Measurements from ENCODE around the gene CCND3. TPM values are rescaled to one million over a fixed set of nuclear protein-coding genes. Genes with fewer than 3 reads are reported as not detected.
A peak's percentile ranks its signal among the peaks of the same experiment; 100 is the strongest.
"Not testable (repeated sequence)": the region's sequence is repeated elsewhere in the genome, so short reads cannot be mapped to it uniquely, and the experiment has no call there.

The CCND3 gene
- total RNA-seq, 1 donor from 2014 or later: 11.8 TPM

DNA sequence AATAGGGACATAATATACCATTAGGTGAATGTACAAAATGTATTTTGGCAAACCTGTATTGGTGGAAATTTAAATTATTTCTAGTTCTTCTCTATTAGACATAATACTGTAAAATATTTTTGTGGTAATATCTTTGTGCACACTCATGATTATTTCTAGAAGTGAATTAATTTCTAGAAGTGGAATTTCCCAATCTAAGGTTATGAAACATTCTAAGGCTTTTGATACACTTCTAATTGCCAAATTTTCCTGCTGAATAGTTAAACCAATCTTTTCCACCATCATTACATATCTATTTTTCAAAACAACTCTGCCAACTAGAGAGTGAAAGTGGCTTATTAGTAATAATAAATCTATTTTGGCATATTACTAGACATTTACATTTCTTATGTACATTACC is 1.8 kb upstream of the CCND3 start:
- TF ChIP-seq, protein P1, sequence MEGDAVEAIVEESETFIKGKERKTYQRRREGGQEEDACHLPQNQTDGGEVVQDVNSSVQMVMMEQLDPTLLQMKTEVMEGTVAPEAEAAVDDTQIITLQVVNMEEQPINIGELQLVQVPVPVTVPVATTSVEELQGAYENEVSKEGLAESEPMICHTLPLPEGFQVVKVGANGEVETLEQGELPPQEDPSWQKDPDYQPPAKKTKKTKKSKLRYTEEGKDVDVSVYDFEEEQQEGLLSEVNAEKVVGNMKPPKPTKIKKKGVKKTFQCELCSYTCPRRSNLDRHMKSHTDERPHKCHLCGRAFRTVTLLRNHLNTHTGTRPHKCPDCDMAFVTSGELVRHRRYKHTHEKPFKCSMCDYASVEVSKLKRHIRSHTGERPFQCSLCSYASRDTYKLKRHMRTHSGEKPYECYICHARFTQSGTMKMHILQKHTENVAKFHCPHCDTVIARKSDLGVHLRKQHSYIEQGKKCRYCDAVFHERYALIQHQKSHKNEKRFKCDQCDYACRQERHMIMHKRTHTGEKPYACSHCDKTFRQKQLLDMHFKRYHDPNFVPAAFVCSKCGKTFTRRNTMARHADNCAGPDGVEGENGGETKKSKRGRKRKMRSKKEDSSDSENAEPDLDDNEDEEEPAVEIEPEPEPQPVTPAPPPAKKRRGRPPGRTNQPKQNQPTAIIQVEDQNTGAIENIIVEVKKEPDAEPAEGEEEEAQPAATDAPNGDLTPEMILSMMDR (IDR thresholded peaks at IDR 0.05; ENCODE audit: insufficient read depth, low read length, severe bottlenecking): no peak
- Histone ChIP-seq H3K27me3 (ENCODE audit: control insufficient read depth, insufficient read depth, low read length) (no peaks in the 10 kb centered on the region), H3K4me3 (ENCODE audit: low read depth, low read length) (no peak overlapping the region), H3K36me3 (ENCODE audit: control insufficient read depth, insufficient read depth, low read length) (no peaks in the 10 kb centered on the region)
- DNase-seq (ENCODE audit: low read depth) (no peak), FAIRE-seq (no peak)

DNA sequence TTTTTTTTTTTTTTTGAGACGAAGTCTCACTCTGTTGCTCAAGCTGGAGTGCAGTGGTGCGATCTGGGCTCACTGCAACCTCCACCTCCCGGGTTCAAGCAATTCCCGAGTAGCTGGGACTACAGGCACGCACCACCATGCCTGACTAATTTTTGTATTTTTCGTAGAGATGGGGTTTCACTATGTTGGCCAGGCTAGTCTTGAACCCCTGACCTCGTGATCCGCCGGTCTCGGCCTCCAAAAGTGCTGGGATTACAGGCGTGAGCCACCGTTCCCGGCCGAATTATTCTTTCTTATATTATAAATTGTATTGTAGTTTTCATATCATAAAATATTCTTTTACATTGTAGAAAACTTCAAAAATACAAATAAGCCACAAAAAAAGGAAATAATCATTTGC is 1.3 kb upstream of the CCND3 start:
- not testable (repeated sequence) for FAIRE-seq; DNase-seq (ENCODE audit: low read depth); H3K4me3 ChIP-seq (ENCODE audit: low read depth, low read length); H3K27me3 ChIP-seq (ENCODE audit: control insufficient read depth, insufficient read depth, low read length); H3K36me3 ChIP-seq (ENCODE audit: control insufficient read depth, insufficient read depth, low read length)

DNA sequence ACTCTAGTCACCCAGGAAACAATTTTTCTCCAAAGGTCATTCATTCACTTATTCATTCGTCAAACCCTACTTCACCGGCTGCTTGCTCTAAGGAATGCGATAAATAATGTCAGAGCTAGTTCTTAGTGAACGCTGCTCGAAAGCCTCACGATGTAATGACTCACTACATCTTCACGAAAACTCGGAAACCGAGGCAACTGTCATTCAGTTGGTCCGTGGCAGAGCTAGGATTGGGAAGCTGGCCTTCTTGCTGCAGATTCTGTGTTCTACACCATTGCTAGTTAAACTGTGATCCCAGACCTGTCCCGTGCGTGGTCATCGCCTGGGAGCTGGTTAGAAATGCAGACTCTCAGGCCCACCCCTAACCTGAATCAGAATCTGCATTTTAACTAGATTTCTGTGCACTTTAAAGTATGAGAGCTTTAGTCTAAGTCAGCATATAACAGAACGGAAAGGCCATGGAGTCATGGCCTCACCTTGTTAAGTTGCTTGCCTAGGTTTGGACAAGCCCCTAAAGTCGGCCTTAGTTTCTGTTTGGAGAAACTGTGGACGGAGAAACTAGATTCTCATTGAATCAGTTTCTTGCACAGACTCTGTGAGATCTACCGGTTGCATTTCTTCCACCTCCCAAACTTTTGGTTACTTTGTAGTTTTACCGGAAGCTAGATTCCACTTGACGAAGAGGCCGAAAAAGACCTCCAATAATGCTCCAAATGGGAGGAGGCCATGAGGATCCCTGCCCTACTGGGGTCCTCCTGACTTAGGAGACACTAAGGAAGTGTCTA is 651 bp upstream of the CCND3 start:
- Histone ChIP-seq H3K36me3 (ENCODE audit: control insufficient read depth, insufficient read depth, low read length) (peaks cover 3% of the 10 kb centered on the region), H3K27me3 (ENCODE audit: control insufficient read depth, insufficient read depth, low read length) (no peaks in the 10 kb centered on the region), H3K4me3 (ENCODE audit: low read depth, low read length) (peak overlapping the region; percentile 87)
- TF ChIP-seq, protein P1 (IDR thresholded peaks at IDR 0.05; ENCODE audit: insufficient read depth, low read length, severe bottlenecking): no peak
- FAIRE-seq (no peak), DNase-seq (ENCODE audit: low read depth) (peak; percentile 81)

DNA sequence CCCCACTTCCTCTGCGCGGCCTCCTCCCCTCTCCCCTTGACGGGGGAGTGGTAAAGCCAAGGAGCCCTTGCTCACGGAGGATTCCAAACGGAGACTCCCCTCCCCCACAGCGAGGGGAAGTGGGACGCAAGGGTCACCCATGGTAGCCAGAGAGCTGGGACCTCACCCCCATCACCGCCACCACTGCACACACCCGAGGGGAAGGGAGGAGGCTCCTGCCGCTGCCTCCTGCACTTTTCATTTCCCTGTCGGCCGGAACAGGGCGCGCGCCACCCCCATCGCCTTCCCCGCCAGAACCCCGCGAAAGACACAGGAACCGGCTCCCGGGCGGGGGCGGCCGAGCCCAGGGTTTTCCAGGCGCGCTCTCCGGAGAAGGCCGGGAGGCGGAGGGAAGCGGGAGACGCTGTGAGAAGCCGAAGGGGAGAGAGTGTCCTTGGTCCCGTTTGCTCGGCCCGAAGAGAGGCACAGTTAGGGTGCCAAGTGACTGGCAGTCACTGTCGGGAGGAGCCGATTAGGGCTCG is 789 bp downstream of the CCND3 start:
- no peaks in the 10 kb centered on the region for H3K27me3 ChIP-seq (ENCODE audit: control insufficient read depth, insufficient read depth, low read length)
- H3K36me3 ChIP-seq (ENCODE audit: control insufficient read depth, insufficient read depth, low read length): peaks cover 11% of the 10 kb centered on the region
- FAIRE-seq (no peak), DNase-seq (ENCODE audit: low read depth) (no peak)
- H3K4me3 ChIP-seq (ENCODE audit: low read depth, low read length): peak overlapping the region; percentile 87
- TF ChIP-seq, protein P1 (IDR thresholded peaks at IDR 0.05; ENCODE audit: insufficient read depth, low read length, severe bottlenecking): no peak

DNA sequence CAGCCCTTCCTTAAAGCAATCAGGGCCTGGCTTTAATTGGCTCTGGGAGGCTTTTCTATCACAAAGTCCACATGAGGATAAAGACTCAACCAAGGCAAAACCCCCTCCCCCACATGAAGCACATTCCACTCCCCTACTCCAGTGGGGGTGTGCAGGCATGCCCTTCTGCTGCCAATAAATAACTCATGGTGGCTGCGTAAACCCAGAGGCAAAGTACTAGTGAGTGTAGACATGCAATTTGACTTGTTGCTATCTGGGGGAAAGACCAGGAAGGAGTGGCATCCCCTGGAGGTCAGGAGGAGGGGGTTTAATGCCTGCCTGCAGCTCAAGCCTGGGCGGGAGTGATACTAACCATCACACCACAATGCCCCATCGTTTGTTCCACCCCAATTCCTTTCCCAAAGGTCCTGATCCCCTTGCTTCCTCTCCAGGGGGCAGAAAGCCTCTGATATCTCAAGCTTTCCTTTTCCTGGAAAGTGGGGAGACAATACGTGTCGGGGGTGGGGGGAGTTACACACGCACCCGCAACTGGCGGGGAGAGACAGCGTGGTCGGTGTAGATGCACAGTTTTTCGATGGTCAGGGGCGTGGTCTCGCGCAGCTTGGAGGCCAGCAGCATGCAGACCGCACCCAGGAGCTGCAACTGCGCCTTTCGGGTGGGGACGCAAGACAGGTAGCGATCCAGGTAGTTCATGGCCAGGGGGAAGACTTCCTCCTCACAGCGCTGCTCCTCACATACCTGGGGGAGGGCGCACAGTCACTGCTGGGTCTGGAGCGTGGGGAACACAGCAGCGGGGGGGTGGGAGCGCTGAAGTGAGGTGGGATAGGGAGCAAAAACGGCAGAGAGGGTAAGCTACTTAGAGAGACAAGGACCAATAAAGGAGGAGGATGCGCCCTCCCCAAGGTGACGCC is 1.5 kb downstream of the CCND3 start:
- peak overlapping the region; percentile 87 for H3K4me3 ChIP-seq (ENCODE audit: low read depth, low read length)
- FAIRE-seq (no peak), DNase-seq (ENCODE audit: low read depth) (no peak)
- TF ChIP-seq, protein P1 (IDR thresholded peaks at IDR 0.05; ENCODE audit: insufficient read depth, low read length, severe bottlenecking): no peak
- peaks cover 13% of the 10 kb centered on the region for H3K36me3 ChIP-seq (ENCODE audit: control insufficient read depth, insufficient read depth, low read length)
- H3K27me3 ChIP-seq (ENCODE audit: control insufficient read depth, insufficient read depth, low read length): no peaks in the 10 kb centered on the region

All from bronchial epithelial cell (primary cell).